Right lobe of liver (tissue), 4 donors: ENCODE data around the gene NEK4.

Source experiments
- POLR2A ChIP-seq: fragments of 450-650 bp; IDR thresholded peaks from one replicate; pipeline ENCODE4 v1.6.1; 2017; ENCODE audit warnings: antibody characterized with exemption, mild to moderate bottlenecking
- TF ChIP-seq, protein P1 (sequence below), 4 donors: fragments of 200-600 bp in 3 of 4; fragments of 450-650 bp in 1 of 4; IDR thresholded peaks; one replicate each; pipeline versions ENCODE4 v1.5.1 to v1.8.0; 2016 to 2022; ENCODE audit warnings: antibody characterized with exemption in 4 of 4, mild to moderate bottlenecking in 2 of 4
- donor health status: DM: no; HTN: no; CAD: no.
- donor health status: DM: no; HTN: no; CAD: no.
- donor health status: DM: no; HTN: yes; CAD: no.

DNA sequence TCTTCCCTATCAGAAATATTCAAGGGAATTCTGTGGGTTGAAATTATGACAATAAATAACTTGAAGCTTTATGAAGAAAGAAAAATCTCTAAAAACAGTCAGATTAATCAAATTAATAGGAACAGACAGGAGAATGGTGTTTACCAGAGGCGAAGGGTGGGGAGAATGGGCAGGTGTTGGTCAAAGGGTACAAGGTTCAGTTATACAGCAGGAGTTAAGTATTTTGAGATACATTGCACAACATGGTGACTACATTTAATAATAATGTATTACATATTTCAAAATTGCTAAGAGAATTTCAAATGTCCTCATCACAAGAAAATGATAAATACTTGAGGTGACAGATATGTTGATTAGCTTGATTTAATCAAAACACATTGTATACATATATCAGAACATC is 46.2 kb downstream of the NEK4 start:
- TF ChIP-seq, protein P1, sequence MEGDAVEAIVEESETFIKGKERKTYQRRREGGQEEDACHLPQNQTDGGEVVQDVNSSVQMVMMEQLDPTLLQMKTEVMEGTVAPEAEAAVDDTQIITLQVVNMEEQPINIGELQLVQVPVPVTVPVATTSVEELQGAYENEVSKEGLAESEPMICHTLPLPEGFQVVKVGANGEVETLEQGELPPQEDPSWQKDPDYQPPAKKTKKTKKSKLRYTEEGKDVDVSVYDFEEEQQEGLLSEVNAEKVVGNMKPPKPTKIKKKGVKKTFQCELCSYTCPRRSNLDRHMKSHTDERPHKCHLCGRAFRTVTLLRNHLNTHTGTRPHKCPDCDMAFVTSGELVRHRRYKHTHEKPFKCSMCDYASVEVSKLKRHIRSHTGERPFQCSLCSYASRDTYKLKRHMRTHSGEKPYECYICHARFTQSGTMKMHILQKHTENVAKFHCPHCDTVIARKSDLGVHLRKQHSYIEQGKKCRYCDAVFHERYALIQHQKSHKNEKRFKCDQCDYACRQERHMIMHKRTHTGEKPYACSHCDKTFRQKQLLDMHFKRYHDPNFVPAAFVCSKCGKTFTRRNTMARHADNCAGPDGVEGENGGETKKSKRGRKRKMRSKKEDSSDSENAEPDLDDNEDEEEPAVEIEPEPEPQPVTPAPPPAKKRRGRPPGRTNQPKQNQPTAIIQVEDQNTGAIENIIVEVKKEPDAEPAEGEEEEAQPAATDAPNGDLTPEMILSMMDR (IDR thresholded peaks at IDR 0.05): no peak
- TF ChIP-seq POLR2A: no peak
